GM19468 (cell line): ENCODE data around the gene TAF1B.

Experiments used
- ATAC-seq: cut with Tn5 transposase; IDR thresholded peaks from one replicate; pipeline ENCODE4 v1.9.1; 2021; ENCODE audit warnings: mild to moderate bottlenecking, moderate library complexity, moderate number of reproducible peaks; ENCODE audit not compliant: unreplicated experiment; ENCODE audit errors: extremely low read depth

The TAF1B gene

GRCh38 chr2:9979977-9980376 lies 136.7 kb downstream of the TAF1B start:
- ATAC-seq, result no peak

- no peak for ATAC-seq
Observed at GRCh38 chr2:9980520-9980919, 137.2 kb downstream of the TAF1B start.

- ATAC-seq, result no peak
Observed at GRCh38 chr2:9981655-9982054, 138.4 kb downstream of the TAF1B start.

- ATAC-seq, result no peak
Observed at GRCh38 chr2:9982248-9982647, 139.0 kb downstream of the TAF1B start.

- no peak for ATAC-seq
Observed at GRCh38 chr2:9982891-9983290, 139.6 kb downstream of the TAF1B start.

GRCh38 chr2:9983401-9984216 lies 140.3 kb downstream of the TAF1B start:
- ATAC-seq, result no peak
